ENCODE results near the gene SERTAD3. TPM values are rescaled to one million over a fixed set of nuclear protein-coding genes. Genes with fewer than 3 reads are reported as not detected.

SERTAD3 gene
- polyA plus RNA-seq, 2 of the 4 experiments (the other 2 are of a cell fraction) = 39.7 to 40.2 TPM

GRCh38 chr19:40465557-40466218, 21.6 kb upstream of the SERTAD3 start, which contains the start of gene BLVRB (continued):
- TF ChIP-seq E2F6 (IDR thresholded peaks at IDR 0.05; ENCODE audit: borderline replicate concordance, low read depth) (peak; percentile 85), FOXS1 (CRISPR knock-in tag; IDR thresholded peaks at IDR 0.05) (no peak), CHD2 (IDR thresholded peaks at IDR 0.05; ENCODE audit: low read length, partially characterized antibody) (peak; percentile 90), USF2 (IDR thresholded peaks at IDR 0.05) (peak; percentile 56; the same call in 1 of the 2 replicates), ZC3H11A (IDR thresholded peaks at IDR 0.05) (no peak), JUNB (IDR thresholded peaks at IDR 0.05) (no peak), NFE2L2 (conservative IDR thresholded peaks at IDR 0.05; ENCODE audit: low read length) (no peak), RCOR1 (IDR thresholded peaks at IDR 0.05; ENCODE audit: low read depth, low read length) (no peak), HOXB13 (CRISPR knock-in tag; IDR thresholded peaks at IDR 0.05; ENCODE audit: low read depth) (no peak), POLR2A (IDR thresholded peaks at IDR 0.05; ENCODE audit: low read length) (peak; percentile 95), PBX3 (IDR thresholded peaks at IDR 0.05) (0 out of 2 replicates have a peak, but pooled peaks have one; percentile 61), MAZ (IDR thresholded peaks at IDR 0.05; ENCODE audit: borderline replicate concordance, low read depth, low read length) (peak; percentile 5; the same call in 1 of the 2 replicates), KDM1A (IDR thresholded peaks at IDR 0.05; ENCODE audit: low read depth) (no peak), CEBPB (IDR thresholded peaks at IDR 0.05) (no peak), EHMT2 (IDR thresholded peaks at IDR 0.05; ENCODE audit: low read depth) (no peak), MYC (IDR thresholded peaks at IDR 0.05; ENCODE audit: borderline replicate concordance, low read length) (no peak), NR3C1 (IDR thresholded peaks at IDR 0.05) (no peak), SREBF2 (IDR thresholded peaks at IDR 0.05) (no peak), MAX (IDR thresholded peaks at IDR 0.05) (peak; percentile 90), ZFP36 (IDR thresholded peaks at IDR 0.05; ENCODE audit: borderline replicate concordance, partially characterized antibody) (no peak), HOXB5 (CRISPR knock-in tag; IDR thresholded peaks at IDR 0.05) (no peak), CHD4 (IDR thresholded peaks at IDR 0.05; ENCODE audit: borderline replicate concordance) (no peak)

- peak overlapping the region; percentile 88 for H3K4me2 ChIP-seq
- DNase-seq (ENCODE audit: low read depth in 1 of 2, low spot score in 1 of 2) (peak in 1 of 2 experiments; percentile 81), ATAC-seq (peak; percentile 27), FAIRE-seq (no peak)
- H3K27ac ChIP-seq = peak overlapping the region; percentile 86 to 89
- H3K4me3 ChIP-seq = peak overlapping the region; percentile 62
- peaks cover 38% of the 10 kb centered on the region for H3K4me1 ChIP-seq
- no peaks in the 10 kb centered on the region for H3K9me3 ChIP-seq
- WGBS (ENCODE audit: missing lambda C conversion rate) = 2% methylated on average over 11 of the region's 11 CpGs
- ChIA-PET POLR2A (interaction anchor here (0.8 to 5.3 kb wide), 28 partner anchors 12 to 1778 kb away, joined by 3 to 68 read pairs (median 8); partner anchors contain the start of genes C19orf47, GSK3A, ITPKC and PLD3), CTCF (interaction anchor here (0.6 to 46.6 kb wide), 54 partner anchors 10 to 326 kb away, joined by 3 to 950 read pairs (median 12); partner anchors contain the start of genes LTBP4, PRX and SERTAD1)
- no peak for TF ChIP-seq HEYL (CRISPR knock-in tag; IDR thresholded peaks at IDR 0.05)
- peak; percentile 94; the same call in 1 of the 2 replicates for TF ChIP-seq HDAC2 (IDR thresholded peaks at IDR 0.05)
- no peak for TF ChIP-seq ELK1 (IDR thresholded peaks at IDR 0.05; ENCODE audit: low read depth, low read length)
- TF ChIP-seq POLR2AphosphoS2 (conservative IDR thresholded peaks at IDR 0.05; ENCODE audit: low read length) = no peak
- TF ChIP-seq RCOR1 (IDR thresholded peaks at IDR 0.05; ENCODE audit: low read depth, low read length) = peak; percentile 84; the same call in 1 of the 2 replicates
- no peak for TF ChIP-seq E2F6 (IDR thresholded peaks at IDR 0.05; ENCODE audit: borderline replicate concordance, low read depth)
- TF ChIP-seq GATA3 (IDR thresholded peaks at IDR 0.05; ENCODE audit: borderline replicate concordance) = 0 out of 2 replicates have a peak, but pooled peaks have one; percentile 9
- peak; percentile 87 for TF ChIP-seq FOSB (CRISPR knock-in tag; IDR thresholded peaks at IDR 0.05)
- 0 out of 2 replicates have a peak, but pooled peaks have one; percentile 10 for TF ChIP-seq FOXS1 (CRISPR knock-in tag; IDR thresholded peaks at IDR 0.05)
- TF ChIP-seq CHD4 (IDR thresholded peaks at IDR 0.05; ENCODE audit: borderline replicate concordance) = peak; percentile 98
- TF ChIP-seq KDM1A (IDR thresholded peaks at IDR 0.05; ENCODE audit: low read depth) = peak; percentile 99
- TF ChIP-seq PBX3 (IDR thresholded peaks at IDR 0.05) = 0 out of 2 replicates have a peak, but pooled peaks have one; percentile 28
- peak; percentile 45; the same call in 1 of the 2 replicates for TF ChIP-seq HOXA7 (CRISPR knock-in tag; IDR thresholded peaks at IDR 0.05)
- no peak for TF ChIP-seq FOSL2 (IDR thresholded peaks at IDR 0.05)
- TF ChIP-seq FOSL2 (CRISPR knock-in tag; IDR thresholded peaks at IDR 0.05) = peak; percentile 27; the same call in 1 of the 2 replicates
- no peak for TF ChIP-seq SMC3 (IDR thresholded peaks at IDR 0.05)
- no peak for TF ChIP-seq BHLHE40 (IDR thresholded peaks at IDR 0.05; ENCODE audit: low read depth, low read length)
- TF ChIP-seq TP53 (CRISPR knock-in tag; IDR thresholded peaks at IDR 0.05) = peak; percentile 71; the same call in 1 of the 2 replicates
Measured at GRCh38 chr19:40465025-40465556, 21.0 kb upstream of the SERTAD3 start.

All from A549 (cell line).